ENCODE measurements around the gene FAM50B. TPM values are rescaled to one million over a fixed set of nuclear protein-coding genes. Genes with fewer than 3 reads are reported as not detected.

The FAM50B gene
- total RNA-seq, 1 donor from 2014 or later: 9.1 TPM

DNA sequence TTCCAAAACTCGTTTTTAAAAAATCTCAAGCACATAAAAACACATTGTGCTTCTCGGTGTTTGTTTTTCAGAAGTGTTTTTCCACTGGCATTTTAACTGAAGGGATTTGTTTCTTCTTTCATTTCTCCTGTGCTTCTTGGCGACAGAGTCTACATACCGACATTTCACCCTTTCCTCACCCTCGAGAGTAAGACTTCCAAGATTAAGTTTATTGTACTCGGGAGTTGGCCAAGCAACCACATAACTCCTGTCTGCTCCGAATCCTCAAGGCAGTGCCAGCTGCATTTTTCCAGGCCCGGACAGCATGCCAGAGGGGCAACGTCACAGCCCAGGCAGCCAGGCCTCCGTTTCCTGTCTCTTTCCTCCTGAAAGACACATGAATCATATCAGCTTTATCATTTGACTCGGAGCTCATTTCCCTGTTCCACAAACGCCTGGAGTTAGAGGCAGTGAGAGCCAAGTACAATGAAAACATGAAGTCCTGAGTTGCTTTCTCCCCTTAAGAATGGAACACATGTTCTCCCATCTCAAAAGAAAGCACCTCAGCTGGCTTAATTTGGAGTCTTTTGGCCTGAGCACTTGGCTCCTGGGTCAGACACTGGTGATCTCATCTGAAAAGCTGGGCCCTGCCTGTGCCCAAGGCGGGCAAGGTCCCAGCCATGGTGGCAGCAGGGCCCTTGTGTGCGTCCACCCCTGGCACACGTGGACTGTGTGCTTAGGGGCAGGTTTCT, 23.2 kb upstream of the FAM50B start:
- H3K27me3 Mint-ChIP-seq (ENCODE audit: insufficient read depth): peaks cover 4% of the 10 kb centered on the region
- H3K36me3 Mint-ChIP-seq (ENCODE audit: low read depth): no peaks in the 10 kb centered on the region
- H3K4me1 Mint-ChIP-seq (ENCODE audit: low read depth): no peaks in the 10 kb centered on the region
- intact Hi-C loops (cut with micrococcal nuclease): no loop called here
- H3K4me3 Mint-ChIP-seq: no peak overlapping the region
- DNase-seq (ENCODE audit: low spot score): no peak
- no peaks in the 10 kb centered on the region for H3K9me3 Mint-ChIP-seq
- H3K27ac Mint-ChIP-seq: no peak overlapping the region

DNA sequence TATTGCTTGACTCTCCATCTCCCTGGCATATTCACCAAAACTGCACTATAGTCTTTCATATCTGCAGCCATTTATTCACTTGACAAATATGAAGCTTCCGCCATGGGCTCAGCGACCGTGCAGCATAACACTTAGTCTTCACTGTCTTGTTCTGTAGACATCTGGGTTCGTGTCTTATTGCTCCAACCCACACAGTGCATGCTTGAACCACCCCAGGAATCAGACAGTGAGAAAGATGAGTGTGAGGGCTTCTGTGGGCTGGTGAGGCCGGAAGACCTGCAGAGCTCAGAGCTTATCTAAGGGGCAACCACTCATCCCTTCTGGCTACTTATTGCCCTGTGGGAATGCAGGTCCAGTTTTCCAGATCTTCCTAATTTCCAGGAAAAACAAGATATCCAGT, 19.9 kb upstream of the FAM50B start:
- H3K36me3 Mint-ChIP-seq (ENCODE audit: low read depth): no peaks in the 10 kb centered on the region
- H3K4me3 Mint-ChIP-seq: no peak overlapping the region
- no peak for DNase-seq (ENCODE audit: low spot score)
- no peaks in the 10 kb centered on the region for H3K9me3 Mint-ChIP-seq
- no peaks in the 10 kb centered on the region for H3K4me1 Mint-ChIP-seq (ENCODE audit: low read depth)
- peaks cover 5% of the 10 kb centered on the region for H3K27me3 Mint-ChIP-seq (ENCODE audit: insufficient read depth)
- no peak overlapping the region for H3K27ac Mint-ChIP-seq
- intact Hi-C loops (cut with micrococcal nuclease): no loop called here

DNA sequence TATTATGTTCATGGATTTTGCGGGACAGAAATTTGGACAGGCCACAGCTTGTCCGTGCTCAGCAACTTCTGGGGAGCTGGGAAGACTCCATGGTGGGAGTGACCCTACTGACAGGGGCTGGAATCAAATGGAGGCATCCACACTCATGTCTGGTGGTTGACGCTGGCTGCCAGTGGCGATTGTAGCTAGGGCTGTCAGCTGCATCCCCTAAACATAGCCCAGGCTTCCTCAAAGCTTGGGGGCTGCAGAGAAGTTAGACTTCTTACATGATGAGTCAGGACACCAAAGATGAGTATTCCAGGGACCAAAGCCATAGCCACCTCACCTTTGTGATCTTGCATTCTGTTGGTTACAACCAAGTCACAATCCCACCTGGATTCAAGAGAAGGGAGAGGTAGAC, 18.4 kb upstream of the FAM50B start:
- Mint-ChIP-seq H3K4me3 (no peak overlapping the region), H3K9me3 (no peaks in the 10 kb centered on the region), H3K27me3 (ENCODE audit: insufficient read depth) (peaks cover 5% of the 10 kb centered on the region), H3K4me1 (ENCODE audit: low read depth) (peaks cover 2% of the 10 kb centered on the region), H3K36me3 (ENCODE audit: low read depth) (no peaks in the 10 kb centered on the region), H3K27ac (no peak overlapping the region)
- no peak for DNase-seq (ENCODE audit: low spot score)
- intact Hi-C loops (cut with micrococcal nuclease): no loop called here

DNA sequence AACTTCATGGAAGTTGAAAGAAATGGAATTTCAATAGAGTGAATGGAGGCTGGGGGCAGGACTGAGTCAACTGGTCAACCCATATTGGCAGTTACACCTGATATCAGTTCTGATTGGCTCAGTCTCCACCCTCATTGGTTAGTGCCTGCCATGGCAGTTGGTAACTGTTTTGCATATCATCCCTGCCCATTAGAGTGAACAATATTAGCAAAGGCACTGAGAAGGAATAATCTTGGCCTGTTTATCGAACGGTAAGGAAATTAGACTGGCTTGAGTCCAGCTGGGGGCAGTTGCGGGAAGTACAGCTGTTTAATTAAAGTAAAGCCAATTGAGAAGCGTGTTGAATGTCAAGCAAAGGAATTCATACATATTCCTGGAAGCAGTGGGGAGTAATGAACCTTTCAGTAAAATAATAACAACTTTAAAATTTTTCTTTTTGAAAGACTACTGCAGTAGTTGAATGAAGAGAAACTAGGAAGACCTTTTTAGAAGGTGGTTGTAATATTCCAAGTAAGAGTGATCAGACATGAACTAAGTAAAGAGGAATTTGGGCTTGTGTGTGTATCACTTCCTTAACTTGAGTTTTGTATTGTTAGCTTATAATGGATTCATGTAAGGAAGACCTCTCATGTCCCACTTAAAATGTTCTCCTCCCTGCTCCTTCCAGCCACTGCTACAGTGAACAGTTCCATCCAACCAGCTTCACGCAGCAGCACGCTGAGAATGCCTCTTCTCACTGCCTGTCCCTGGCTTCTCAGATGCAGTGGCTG, 17.2 kb upstream of the FAM50B start:
- H3K36me3 Mint-ChIP-seq (ENCODE audit: low read depth): no peaks in the 10 kb centered on the region
- H3K4me1 Mint-ChIP-seq (ENCODE audit: low read depth): peaks cover 5% of the 10 kb centered on the region
- H3K9me3 Mint-ChIP-seq: no peaks in the 10 kb centered on the region
- no peak overlapping the region for H3K27ac Mint-ChIP-seq
- no peak overlapping the region for H3K4me3 Mint-ChIP-seq
- H3K27me3 Mint-ChIP-seq (ENCODE audit: insufficient read depth): peaks cover 5% of the 10 kb centered on the region
- no peak for DNase-seq (ENCODE audit: low spot score)
- intact Hi-C loops (cut with micrococcal nuclease): no loop called here

DNA sequence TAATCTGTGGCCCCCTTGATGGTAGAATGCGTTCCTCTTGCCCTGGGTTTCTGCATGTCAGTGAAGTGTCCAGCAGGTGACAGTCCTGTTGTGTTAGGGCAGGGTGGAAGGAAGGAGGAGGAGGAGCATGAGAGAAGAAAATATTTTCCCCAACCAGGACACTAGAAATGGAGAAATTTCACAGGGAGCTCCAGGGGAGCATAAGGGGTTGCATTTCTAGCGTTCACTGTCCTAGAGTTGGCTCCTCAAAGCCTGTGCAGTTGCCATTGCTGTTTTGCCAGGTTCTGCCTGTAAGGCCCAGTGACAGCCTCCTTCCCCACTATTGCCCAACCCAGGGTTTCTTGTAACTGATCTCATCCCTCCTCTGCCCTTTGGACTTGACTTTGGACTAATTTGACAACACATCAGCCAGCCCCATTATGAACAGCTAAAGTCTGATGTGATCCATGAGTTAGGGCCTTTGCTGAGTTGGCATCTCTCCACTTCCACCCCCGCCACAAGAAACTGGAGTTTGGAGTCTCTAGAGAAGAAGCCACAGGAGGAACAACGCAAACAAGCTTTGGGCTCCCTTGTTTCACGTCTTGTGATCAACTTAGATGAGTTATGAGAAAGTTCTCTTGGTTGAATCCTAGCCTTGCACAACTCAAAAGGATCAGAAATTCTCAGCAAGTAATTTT, 14.0 kb upstream of the FAM50B start:
- H3K27ac Mint-ChIP-seq: no peak overlapping the region
- intact Hi-C loops (cut with micrococcal nuclease): no loop called here
- H3K36me3 Mint-ChIP-seq (ENCODE audit: low read depth): no peaks in the 10 kb centered on the region
- H3K4me1 Mint-ChIP-seq (ENCODE audit: low read depth): peaks cover 5% of the 10 kb centered on the region
- no peaks in the 10 kb centered on the region for H3K9me3 Mint-ChIP-seq
- DNase-seq (ENCODE audit: low spot score): no peak
- peaks cover 6% of the 10 kb centered on the region for H3K27me3 Mint-ChIP-seq (ENCODE audit: insufficient read depth)
- H3K4me3 Mint-ChIP-seq: no peak overlapping the region

DNA sequence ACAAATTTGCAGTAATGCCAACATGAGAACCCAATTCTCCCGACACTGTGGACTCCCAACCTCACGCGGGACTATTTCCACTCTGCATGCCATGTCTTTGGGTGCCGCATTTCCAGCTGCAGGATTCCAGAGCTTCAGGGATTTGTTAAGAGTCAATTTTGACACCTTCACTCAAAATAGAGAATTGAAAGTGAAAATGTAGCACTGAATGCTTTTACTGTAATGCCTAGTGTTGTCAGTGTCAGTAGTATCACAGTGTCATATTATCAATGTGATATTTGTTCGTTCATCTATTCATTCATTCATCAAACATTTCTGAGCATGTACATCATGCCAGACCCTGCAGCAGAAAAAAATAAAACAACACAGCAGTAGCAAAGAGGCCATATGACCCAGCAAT, 13.4 kb upstream of the FAM50B start:
- H3K4me3 Mint-ChIP-seq: no peak overlapping the region
- intact Hi-C loops (cut with micrococcal nuclease): no loop called here
- peaks cover 6% of the 10 kb centered on the region for H3K27me3 Mint-ChIP-seq (ENCODE audit: insufficient read depth)
- DNase-seq (ENCODE audit: low spot score): no peak
- no peak overlapping the region for H3K27ac Mint-ChIP-seq
- no peaks in the 10 kb centered on the region for H3K9me3 Mint-ChIP-seq
- no peaks in the 10 kb centered on the region for H3K36me3 Mint-ChIP-seq (ENCODE audit: low read depth)
- peaks cover 5% of the 10 kb centered on the region for H3K4me1 Mint-ChIP-seq (ENCODE audit: low read depth)

DNA sequence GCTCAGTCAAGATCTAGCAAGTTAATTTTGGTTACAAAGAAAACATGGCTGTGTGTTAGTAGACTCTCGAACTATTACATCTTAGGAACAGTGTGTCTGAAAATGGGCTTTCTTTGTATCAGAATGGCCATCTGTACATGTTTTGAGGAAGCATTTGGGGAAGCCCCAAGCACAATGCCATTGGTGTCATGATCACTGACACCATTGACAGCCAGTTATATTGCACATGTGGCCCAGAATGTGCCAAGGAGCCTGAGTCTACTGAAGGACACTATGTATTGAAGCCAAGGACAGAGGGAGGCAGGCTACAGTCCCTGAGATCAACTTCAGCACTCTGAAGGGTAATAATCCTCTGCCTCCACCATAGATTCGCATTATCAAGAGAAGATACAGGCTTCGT, 12.6 kb upstream of the FAM50B start:
- intact Hi-C loops (cut with micrococcal nuclease): no loop called here

GRCh38 chr6:3837781-3838180, 11.4 kb upstream of the FAM50B start:
- Mint-ChIP-seq H3K27me3 (ENCODE audit: insufficient read depth) (peaks cover 4% of the 10 kb centered on the region), H3K27ac (no peak overlapping the region), H3K9me3 (no peaks in the 10 kb centered on the region), H3K4me1 (ENCODE audit: low read depth) (peaks cover 5% of the 10 kb centered on the region), H3K36me3 (ENCODE audit: low read depth) (no peaks in the 10 kb centered on the region), H3K4me3 (no peak overlapping the region)
- DNase-seq (ENCODE audit: low spot score): no peak
- intact Hi-C loops (cut with micrococcal nuclease): no loop called here

More for the DNA sequence above, 12.6 kb upstream of the FAM50B start:
- Mint-ChIP-seq H3K27me3 (ENCODE audit: insufficient read depth) (peaks cover 5% of the 10 kb centered on the region), H3K9me3 (no peaks in the 10 kb centered on the region), H3K4me1 (ENCODE audit: low read depth) (peaks cover 5% of the 10 kb centered on the region), H3K4me3 (no peak overlapping the region), H3K36me3 (ENCODE audit: low read depth) (no peaks in the 10 kb centered on the region), H3K27ac (no peak overlapping the region)
- DNase-seq (ENCODE audit: low spot score): no peak

DNA sequence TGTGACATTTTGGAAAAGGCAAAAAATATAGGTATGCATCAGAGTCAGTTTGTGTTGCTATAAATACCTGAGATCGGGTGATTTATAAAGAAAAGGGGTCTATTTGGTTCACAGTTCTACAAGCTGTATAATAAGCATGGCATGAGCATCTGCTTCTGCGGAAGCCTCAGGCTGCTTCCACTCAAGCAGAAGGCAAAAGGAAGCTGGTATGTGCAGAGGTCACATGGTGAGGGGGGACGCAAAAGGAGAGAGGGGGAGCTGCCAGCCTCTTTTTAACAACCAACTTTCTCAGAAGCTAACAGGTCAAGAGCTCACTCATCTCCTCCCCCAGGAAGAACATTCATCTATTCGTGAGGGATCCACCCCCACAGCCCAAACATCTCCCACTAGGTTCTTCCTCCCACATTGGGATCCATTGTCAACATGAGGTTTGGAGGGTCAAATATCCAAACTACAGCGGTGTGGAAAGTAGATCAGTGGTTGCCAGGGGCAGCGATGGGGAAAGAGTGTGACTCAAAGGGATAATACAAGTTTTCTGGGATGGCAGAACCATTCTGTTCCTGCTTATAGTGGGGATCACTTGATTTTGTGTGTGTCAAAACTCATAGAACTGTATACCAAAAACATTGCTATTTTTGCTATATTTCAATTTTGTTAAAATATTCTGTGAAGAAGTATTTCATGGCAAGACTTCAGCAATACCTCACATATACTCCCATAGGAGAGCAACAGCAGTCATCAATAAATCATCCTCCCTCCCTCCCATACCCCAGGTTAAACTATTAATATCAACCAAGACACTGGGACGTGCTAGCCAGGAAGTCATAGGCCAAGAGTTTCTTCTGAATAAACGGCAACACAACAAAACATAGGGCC, 9.9 kb upstream of the FAM50B start:
- intact Hi-C loops (cut with micrococcal nuclease): no loop called here
- no peak overlapping the region for H3K4me3 Mint-ChIP-seq
- peaks cover 5% of the 10 kb centered on the region for H3K4me1 Mint-ChIP-seq (ENCODE audit: low read depth)
- DNase-seq (ENCODE audit: low spot score): no peak
- no peaks in the 10 kb centered on the region for H3K36me3 Mint-ChIP-seq (ENCODE audit: low read depth)
- H3K27ac Mint-ChIP-seq: no peak overlapping the region
- peaks cover 8% of the 10 kb centered on the region for H3K27me3 Mint-ChIP-seq (ENCODE audit: insufficient read depth)
- H3K9me3 Mint-ChIP-seq: no peaks in the 10 kb centered on the region

- H3K36me3 Mint-ChIP-seq (ENCODE audit: low read depth): no peaks in the 10 kb centered on the region
These were observed 8.1 kb upstream of the FAM50B start for GRCh38 chr6:3841066-3841454.

GRCh38 chr6:3841711-3842565, 7.2 kb upstream of the FAM50B start:
- Mint-ChIP-seq H3K4me3 (no peak overlapping the region), H3K4me1 (ENCODE audit: low read depth) (no peaks in the 10 kb centered on the region), H3K36me3 (ENCODE audit: low read depth) (no peaks in the 10 kb centered on the region), H3K27ac (no peak overlapping the region), H3K27me3 (ENCODE audit: insufficient read depth) (peaks cover 8% of the 10 kb centered on the region), H3K9me3 (no peaks in the 10 kb centered on the region)
- no peak for DNase-seq (ENCODE audit: low spot score)
- intact Hi-C loops (cut with micrococcal nuclease): no loop called here

More at GRCh38 chr6:3841066-3841454, 8.1 kb upstream of the FAM50B start:
- H3K4me3 Mint-ChIP-seq: no peak overlapping the region
- no peaks in the 10 kb centered on the region for H3K9me3 Mint-ChIP-seq
- no peak for DNase-seq (ENCODE audit: low spot score)
- peaks cover 8% of the 10 kb centered on the region for H3K27me3 Mint-ChIP-seq (ENCODE audit: insufficient read depth)
- peaks cover under 1% of the 10 kb centered on the region for H3K4me1 Mint-ChIP-seq (ENCODE audit: low read depth)
- intact Hi-C loops (cut with micrococcal nuclease): no loop called here
- H3K27ac Mint-ChIP-seq: no peak overlapping the region
